GM18951 (cell line): ENCODE data around the gene S100A11.

Experiments
- POLR2A ChIP-seq: IDR thresholded peaks from 4 replicates; pipeline ENCODE4 v1.6.1; 2011; ENCODE audit warnings: mild to moderate bottlenecking; ENCODE audit not compliant: insufficient read length, insufficient read depth; ENCODE audit errors: extremely low read depth
- in situ Hi-C: fragments of 300-500 bp; cut with MboI; formaldehyde crosslinking; loops from one replicate; pipeline ENCODE4 v1.12.0; 2022; ENCODE audit warnings: low sequenced_read_pairs, mixed read lengths, inconsistent platforms; ENCODE audit not compliant: unreplicated experiment

The S100A11 gene

DNA sequence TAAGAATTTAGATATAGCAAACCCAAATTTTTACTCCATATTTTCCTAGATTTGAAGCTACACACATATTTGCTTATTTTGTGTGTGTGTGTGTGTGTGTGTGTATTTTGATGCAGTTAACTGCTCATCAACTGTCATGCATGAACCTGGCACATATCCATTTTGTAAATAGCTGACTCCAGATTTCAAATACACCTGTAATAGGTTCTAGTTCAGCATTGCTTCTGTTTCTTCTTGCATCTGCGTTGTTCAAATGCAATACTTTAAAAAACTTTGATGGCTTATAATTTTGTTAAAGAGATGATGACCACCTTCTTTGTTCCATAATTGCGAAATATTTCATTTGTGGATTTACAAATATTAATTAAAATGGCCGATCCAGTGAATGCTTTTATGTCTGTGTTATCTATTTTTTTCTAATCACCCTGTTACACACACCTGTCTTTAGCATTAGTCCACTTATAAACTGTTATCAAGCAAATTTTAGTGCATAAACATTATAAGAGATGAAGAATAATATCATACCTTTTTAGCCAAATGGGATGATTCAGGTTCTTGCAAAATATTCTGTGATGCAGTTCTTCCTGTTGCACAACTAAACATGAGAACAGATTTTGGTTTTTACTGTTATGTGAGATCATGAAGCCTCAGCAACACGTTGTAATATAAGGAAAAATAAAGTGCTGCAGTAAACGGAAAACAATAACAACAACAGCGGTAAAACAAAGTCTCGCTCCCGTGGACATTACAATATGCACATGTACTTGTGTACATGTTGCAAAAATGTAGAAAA is 12.7 kb upstream of the S100A11 start:
- no peak for TF ChIP-seq POLR2A
- in situ Hi-C loops: loop anchor here (10.0 to 25.0 kb wide), 2 partner anchors 135 to 413 kb away; no protein-coding TSS in a partner anchor

DNA sequence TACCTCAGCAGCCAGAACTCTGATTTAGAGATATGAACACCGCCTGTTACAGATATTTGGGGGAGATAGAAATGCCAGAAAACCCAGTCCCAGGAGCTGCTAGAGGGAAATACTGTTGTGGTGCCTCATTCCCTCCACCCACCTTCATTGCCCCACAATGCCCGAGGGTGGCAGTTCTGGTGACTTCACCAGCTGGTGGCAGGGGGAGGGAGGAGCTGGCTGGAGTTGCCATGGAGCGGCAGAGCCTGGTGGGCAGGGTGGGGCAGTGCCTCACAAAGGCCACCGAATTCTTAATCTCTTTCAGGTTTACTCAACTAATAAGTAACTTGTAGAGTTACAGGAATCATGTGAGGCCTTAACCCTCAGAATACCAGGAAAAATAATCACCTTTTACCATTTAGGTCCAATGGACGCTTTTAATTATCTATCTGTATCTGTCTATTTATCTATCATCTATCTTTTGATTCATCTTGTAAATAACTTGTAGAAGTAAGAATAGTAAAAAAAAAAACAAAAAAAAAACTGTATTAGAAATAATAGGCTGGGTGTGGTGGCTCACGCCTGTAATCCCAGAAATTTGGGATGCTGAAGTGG is 11.7 kb upstream of the S100A11 start:
- TF ChIP-seq POLR2A: no peak
- in situ Hi-C loops: no loop called here

DNA sequence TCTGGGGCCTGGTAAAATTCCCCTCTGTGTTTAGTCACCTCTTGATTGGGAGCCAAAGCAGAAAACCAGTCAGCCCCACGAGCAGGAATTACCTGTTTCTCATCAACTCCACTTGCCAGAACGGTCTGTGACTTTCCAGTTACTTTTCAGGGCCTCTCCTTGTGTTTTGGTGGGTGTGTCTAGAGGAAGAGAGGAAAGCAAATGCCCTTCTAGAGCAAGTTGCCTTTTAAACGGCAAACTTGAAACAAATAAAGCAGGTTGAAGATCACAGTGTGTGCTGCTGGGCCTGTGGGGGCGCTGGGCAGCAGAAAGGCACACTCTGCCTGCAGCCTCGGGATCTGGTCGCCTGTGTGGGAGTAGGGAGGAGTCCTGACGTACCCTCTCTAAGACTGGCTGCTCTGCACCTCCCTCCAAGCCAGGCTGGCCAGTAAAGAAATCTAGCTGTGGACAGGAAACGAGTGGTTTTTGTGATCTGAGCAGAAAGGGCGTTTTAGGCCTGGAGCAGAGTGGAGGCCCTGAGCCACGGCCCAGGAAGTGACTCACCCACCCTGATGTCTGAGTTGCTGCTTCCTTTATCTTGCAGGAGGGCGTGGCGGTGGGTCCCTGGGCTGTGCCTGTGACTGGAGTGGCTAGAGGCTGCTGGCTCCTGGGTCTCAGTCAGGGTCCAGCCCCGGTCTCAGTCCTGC is 11.1 kb upstream of the S100A11 start:
- peak; percentile 73 for TF ChIP-seq POLR2A
- in situ Hi-C loops: no loop called here

DNA sequence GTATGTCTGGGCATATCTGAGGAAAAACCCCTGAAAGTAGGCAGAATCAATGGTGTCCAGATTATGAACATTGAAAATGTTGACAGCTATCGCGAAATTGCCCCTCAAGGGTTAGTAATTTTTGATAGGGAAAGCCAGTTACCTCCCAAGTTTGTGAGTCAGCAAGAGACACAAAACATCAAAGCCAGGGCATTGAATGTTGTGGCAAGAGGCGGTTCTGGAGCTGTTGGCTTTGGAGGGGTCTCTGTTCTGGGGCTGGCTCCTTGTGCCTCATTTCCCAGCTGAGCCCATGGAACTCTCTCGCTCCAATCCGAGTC is 10.6 kb upstream of the S100A11 start:
- in situ Hi-C loops: no loop called here

GRCh38 chr1:152044386-152044785 is 7.6 kb upstream of the S100A11 start:
- TF ChIP-seq POLR2A: no peak
- in situ Hi-C loops: no loop called here

More for the DNA sequence above, 10.6 kb upstream of the S100A11 start:
- TF ChIP-seq POLR2A: no peak

- no peak for TF ChIP-seq POLR2A
- in situ Hi-C loops: no loop called here
These were observed 7.1 kb upstream of the S100A11 start for GRCh38 chr1:152043870-152044269.

DNA sequence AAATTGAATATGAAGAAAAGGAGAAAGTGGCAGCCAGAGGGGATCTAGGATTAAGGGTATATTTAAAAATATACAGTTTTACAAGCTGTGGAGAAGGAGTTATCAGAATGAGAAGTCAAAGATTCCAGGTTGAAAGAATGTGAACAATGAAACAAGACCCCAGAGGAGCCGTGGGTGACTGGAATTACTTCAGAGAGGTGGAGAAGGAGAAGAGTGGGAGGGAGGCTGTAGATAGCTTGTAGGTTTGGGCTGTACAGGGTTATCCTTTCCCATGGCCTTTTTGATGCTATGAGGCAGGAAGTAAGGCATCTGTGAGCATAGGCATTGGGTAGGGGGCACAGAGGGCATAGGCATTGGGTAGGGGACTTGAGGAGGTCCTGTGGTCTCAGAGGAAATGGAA is 5.2 kb upstream of the S100A11 start:
- no peak for TF ChIP-seq POLR2A
- in situ Hi-C loops: no loop called here

- TF ChIP-seq POLR2A: no peak
- in situ Hi-C loops: no loop called here
These were observed 3.1 kb upstream of the S100A11 start for GRCh38 chr1:152039886-152040285.

DNA sequence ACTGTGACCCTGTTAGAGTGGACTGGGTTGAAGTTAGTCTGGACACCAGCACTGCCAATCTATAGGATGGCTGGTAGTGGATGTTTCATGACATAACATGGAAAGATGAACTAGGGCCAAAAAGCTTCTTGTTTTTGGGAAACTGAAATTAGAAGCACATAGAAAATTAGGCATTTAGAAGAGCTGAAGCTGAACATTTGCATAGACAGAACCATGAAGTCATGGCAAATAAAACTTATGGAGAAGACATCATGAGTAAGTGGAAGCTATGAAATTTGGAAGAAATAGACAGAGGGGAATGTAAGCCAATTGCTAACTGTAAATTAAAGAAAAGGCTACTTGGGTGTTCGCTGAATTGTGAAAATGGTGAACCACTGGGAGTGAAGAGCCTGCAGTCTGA is 2.7 kb upstream of the S100A11 start:
- no peak for TF ChIP-seq POLR2A
- in situ Hi-C loops: no loop called here

DNA sequence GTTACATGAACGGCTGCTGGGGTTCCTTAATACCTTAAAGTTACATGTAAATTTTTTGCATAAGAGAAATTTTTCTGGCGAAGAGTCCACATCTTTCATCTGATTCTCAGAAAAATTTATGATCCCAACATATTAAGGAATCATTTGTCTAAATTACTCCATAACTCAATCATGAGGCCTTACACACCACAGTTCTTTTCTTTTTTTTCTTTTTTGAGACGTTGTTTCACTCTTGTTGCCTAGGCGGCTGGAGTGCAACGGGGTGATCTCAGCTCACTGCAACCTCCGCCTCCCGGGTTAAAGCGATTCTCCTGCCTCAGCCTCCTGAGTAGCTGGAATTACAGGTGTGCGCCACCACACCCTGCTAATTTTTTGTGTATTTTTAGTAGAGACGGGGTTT is 2.1 kb upstream of the S100A11 start:
- no peak for TF ChIP-seq POLR2A
- in situ Hi-C loops: no loop called here

GRCh38 chr1:152035539-152036266 is 1.1 kb downstream of the S100A11 start:
- TF ChIP-seq POLR2A: no peak
- in situ Hi-C loops: no loop called here

GRCh38 chr1:152034654-152035538 is 1.9 kb downstream of the S100A11 start:
- in situ Hi-C loops: no loop called here
- TF ChIP-seq POLR2A: no peak
